ENCODE measurements around the gene UXS1. TPM values are rescaled to one million over a fixed set of nuclear protein-coding genes. Genes with fewer than 3 reads are reported as not detected.

UXS1 gene
- total and polyA plus RNA-seq, 2 of the 8 experiments (the other 6 are each of a cell fraction or from before 2014, with no cell fraction given) = 44.5 to 63.4 TPM

- TF ChIP-seq NANOG (IDR thresholded peaks at IDR 0.05; ENCODE audit: insufficient read depth, low read depth, low read length, poor library complexity, severe bottlenecking) (no peak), POLR2A (IDR thresholded peaks at IDR 0.05; ENCODE audit: control extremely low read depth in 1 of 2, low read depth in 2 of 2, low read length in 2 of 2) (no peak), SIX5 (IDR thresholded peaks at IDR 0.05; ENCODE audit: low read depth, low read length) (no peak), MAFK (IDR thresholded peaks at IDR 0.05; ENCODE audit: low read depth, low read length) (no peak), SIN3A (conservative IDR thresholded peaks at IDR 0.05 in 1 of 2, IDR thresholded peaks at IDR 0.05 in 1 of 2; ENCODE audit: low read depth in 1 of 2, low read length in 2 of 2) (no peak), SIRT6 (IDR thresholded peaks at IDR 0.05; ENCODE audit: low read length) (no peak)
These were observed 8.5 kb downstream of the UXS1 start (continued) for GRCh38 chr2:106185475-106186184.

Measured in H1 (cell line).